DMS79 (cell line): ENCODE data around the gene EIF4ENIF1.
"Not testable (repeated sequence)": the region's sequence is repeated elsewhere in the genome, so short reads cannot be mapped to it uniquely, and the experiment has no call there.

Experiments
- DNase-seq: peaks from one replicate; lab custom pipeline; 2025; lab: John Stamatoyannopoulos, UW

Gene EIF4ENIF1

GRCh38 chr22:31443516-31443915, 46.1 kb downstream of the EIF4ENIF1 start:
- DNase-seq, result no peak

- DNase-seq, result no peak
These were observed 46.7 kb downstream of the EIF4ENIF1 start for GRCh38 chr22:31442768-31443489.

- DNase-seq, result no peak
These were observed 48.0 kb downstream of the EIF4ENIF1 start for GRCh38 chr22:31441652-31442051.

- no peak for DNase-seq
These were observed 49.0 kb downstream of the EIF4ENIF1 start for GRCh38 chr22:31440681-31441080.

DNA sequence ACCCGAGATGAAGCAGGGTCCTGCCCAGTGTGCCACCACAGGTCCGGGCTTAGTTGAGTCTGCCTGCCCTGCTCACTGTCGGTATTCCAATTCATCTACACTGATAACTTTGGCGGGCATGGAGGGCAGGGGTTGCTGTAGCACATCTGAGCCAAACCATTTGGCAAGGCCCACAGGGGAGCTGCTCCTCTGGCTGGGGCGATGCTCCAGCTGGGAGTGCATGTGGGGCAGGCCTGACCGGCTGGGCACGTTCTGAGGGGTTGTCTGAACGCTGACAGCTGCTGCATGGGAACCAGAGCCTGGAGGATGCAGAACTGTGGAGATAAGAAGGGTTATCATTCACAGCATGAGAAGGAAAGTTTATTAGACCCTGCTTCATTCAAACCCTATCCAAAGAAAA, 49.8 kb downstream of the EIF4ENIF1 start:
- no peak for DNase-seq

DNA sequence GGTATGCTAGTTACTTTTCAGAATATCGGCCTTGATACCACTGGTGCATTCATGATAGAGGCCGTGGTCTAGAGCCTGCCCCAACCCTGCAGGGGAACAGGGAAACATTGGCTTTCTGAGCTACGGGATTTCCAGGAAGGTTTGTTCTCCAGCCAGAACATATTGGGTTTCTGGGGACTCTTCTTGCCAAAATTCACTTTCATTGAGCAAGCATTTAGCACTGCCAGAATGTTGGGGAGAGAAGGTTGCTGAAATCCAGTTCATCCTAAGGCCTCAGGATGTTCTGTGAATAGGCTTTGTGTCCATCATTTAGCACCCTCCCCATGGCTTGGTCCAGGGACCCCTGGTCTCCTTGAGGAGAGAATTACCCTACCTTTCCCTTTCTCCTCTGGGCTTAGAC, 53.5 kb downstream of the EIF4ENIF1 start:
- no peak for DNase-seq

GRCh38 chr22:31431950-31432349, 57.7 kb downstream of the EIF4ENIF1 start:
- DNase-seq, result no peak

- DNase-seq, result no peak
These were observed 64.2 kb downstream of the EIF4ENIF1 start for GRCh38 chr22:31425331-31426050.

DNA sequence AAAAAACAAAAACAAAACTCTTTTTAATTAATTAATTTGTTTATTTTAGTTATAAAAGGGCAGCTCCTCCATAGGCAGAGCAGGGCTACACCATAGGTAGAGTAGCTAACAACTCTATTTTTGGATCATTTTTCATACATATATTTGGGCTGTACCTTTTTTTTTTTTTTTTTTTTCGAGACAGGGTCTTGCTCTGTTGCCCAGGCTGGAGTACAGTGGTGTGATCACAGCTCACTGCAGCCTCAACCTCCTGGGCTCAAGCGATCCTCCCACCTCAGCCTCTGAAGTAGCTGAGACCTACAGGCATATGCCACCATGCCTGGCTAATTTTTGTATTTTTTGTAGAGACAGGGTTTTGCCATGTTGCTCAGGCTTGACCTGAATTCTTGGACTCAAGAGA, 87.3 kb downstream of the EIF4ENIF1 start:
- not testable (repeated sequence) for DNase-seq

DNA sequence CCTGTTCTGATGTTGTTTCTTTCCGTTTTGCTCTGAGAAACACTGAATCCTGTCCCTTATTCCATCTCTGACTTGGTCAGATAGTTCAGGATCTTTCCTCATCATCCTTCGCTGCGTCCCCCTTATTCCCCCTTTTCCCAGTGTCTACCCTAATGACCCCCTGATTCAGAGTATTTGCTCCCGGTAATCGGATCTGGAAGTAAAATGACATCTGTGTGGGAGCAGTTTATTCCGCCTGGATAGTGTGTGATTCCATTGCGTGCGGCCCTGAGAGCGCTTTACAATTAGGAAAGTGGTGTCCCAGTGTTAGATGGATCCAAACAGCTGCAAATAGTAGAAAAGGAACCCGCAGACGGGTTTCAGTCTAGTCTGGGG, 89.6 kb downstream of the EIF4ENIF1 start:
- no peak for DNase-seq

DNA sequence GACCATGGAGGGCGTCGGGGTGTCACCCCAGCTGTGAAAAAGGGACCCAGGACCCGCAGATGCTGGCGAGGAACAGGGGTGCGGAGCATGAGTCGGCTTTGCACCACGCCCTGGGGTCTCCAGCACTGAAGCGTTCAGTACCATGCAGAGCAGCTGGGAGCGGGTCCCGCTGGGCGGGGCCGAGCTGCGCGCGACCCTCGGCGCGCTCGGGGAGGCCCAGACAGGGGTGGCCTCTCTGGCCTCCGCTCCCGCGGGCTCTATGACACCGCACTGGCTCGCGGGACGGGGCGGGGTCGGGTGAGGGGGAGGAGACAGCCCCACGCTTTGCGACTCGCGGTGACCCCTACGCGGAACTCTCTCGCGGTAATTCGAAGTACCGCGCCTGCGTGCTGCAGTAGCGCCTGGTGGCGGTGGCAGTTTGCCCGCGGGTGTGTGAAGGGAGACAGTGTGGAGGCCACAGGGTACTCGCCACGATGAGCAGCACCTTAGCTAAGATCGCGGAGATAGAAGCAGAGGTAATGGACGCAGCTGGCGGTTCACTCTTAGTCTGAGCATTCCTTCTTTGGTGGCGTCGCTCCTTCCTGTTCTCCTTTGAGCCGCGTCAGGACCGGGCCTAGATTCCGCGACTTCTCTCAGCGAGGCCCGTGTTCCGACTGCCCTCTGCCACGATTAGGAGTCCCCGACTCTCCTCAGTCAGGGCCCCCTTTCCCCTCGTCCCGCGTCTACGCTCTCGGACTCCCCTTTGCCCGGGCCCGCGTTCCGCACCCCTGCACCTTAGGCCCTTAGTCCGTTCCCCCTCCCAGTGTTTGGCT, 90.2 kb downstream of the EIF4ENIF1 start, which contains the start of gene DRG1:
DRG1 (plus strand) TSS at position 394 of the 812 bp plus-strand sequence; CDS start at position 474, 80 bp downstream.
- DNase-seq, result peak; percentile 80

DNA sequence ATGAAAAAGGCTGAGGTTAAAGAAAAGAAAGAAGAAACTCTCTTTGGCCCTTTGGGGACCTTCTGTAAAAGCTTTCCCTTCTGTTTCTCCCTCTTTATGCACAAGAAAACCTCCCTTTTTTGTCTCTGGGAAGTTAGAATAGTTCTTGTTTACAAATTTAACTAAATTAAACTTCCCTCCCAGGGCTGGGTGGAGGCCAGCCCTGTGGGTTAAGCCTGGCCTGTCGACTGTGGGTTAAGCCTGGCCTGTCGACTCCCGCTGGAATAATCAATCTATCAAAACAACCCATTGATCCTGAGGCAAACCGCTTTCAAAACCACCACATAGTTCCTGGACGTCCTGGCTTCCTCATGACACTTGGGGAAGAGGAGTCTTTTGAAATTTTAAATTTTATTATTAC, 91.4 kb downstream of the EIF4ENIF1 start:
- no peak for DNase-seq

GRCh38 chr22:31394326-31394725, 95.3 kb downstream of the EIF4ENIF1 start:
- no peak for DNase-seq

DNA sequence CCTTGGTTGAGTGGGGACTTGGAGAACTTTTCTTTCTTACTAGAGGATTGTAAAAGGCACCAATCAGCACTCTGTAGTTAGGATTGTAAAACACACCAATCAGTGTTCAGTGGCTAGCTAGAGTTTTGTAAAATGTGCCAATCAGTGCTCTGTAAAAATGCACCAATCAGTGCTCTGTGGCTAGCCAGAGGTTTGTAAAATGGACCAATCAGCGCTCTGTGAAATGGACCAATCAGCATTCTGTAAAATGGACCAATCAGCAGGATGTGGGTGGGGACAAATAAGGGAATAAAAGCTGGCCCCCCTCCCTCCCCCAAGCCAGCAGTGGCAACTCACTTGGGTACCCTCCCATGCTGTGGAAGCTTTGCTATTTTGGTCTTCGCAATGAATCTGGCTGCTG, 95.7 kb downstream of the EIF4ENIF1 start:
- DNase-seq, result no peak
